ENCODE data around the gene SH3PXD2B. TPM values are rescaled to one million over a fixed set of nuclear protein-coding genes. Genes with fewer than 3 reads are reported as not detected.

Gene SH3PXD2B
- total and polyA plus RNA-seq, 10 of the 15 experiments (the other 5 are each of a cell fraction or from before 2014, with no cell fraction given) = 0.05 to 1.6 (median 0.57) TPM

DNA sequence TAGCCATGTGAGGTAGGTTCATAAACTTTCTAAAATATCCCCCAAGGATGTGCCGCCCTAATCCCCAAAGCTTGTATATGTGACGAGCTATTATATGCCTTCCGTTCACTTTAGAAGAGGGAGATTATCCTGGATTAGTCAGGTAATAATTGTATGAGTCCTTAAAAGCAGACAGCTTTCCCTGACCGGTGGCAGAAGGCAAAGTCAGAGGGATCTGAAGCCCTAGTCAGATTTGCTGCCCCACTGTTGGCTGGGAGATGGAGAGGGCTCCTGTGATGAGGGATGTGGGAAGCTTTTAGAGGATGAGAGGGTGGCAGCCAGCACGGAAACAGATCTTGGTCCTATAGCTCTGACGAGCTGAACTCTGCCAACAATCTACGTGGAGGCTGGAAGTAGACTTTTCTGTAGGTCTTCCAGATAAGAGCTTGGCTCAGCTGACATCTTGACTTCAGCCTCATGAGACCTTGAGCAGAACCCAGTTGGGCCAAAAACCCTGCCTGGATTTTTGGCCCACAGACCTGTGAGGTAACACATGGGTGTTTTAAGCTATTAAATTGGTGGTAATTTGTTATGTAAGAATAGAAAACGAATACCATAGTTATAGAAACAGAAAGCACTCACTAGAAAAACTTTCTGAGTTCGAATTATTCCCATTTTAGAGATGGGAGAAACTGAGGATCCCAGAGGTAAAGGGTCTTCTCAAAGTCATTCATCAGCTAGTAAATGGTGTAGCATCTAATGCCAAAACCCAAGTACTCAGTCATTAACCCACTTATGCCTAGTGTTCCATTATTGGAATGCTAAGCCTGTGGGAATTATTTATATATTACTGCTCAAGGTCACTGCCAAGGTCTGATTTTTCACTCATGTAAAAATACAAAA, 48.9 kb downstream of the SH3PXD2B start (continued):
- TF ChIP-seq, protein P1, sequence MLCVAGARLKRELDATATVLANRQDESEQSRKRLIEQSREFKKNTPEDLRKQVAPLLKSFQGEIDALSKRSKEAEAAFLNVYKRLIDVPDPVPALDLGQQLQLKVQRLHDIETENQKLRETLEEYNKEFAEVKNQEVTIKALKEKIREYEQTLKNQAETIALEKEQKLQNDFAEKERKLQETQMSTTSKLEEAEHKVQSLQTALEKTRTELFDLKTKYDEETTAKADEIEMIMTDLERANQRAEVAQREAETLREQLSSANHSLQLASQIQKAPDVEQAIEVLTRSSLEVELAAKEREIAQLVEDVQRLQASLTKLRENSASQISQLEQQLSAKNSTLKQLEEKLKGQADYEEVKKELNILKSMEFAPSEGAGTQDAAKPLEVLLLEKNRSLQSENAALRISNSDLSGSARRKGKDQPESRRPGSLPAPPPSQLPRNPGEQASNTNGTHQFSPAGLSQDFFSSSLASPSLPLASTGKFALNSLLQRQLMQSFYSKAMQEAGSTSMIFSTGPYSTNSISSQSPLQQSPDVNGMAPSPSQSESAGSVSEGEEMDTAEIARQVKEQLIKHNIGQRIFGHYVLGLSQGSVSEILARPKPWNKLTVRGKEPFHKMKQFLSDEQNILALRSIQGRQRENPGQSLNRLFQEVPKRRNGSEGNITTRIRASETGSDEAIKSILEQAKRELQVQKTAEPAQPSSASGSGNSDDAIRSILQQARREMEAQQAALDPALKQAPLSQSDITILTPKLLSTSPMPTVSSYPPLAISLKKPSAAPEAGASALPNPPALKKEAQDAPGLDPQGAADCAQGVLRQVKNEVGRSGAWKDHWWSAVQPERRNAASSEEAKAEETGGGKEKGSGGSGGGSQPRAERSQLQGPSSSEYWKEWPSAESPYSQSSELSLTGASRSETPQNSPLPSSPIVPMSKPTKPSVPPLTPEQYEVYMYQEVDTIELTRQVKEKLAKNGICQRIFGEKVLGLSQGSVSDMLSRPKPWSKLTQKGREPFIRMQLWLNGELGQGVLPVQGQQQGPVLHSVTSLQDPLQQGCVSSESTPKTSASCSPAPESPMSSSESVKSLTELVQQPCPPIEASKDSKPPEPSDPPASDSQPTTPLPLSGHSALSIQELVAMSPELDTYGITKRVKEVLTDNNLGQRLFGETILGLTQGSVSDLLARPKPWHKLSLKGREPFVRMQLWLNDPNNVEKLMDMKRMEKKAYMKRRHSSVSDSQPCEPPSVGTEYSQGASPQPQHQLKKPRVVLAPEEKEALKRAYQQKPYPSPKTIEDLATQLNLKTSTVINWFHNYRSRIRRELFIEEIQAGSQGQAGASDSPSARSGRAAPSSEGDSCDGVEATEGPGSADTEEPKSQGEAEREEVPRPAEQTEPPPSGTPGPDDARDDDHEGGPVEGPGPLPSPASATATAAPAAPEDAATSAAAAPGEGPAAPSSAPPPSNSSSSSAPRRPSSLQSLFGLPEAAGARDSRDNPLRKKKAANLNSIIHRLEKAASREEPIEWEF (IDR thresholded peaks at IDR 0.05; ENCODE audit: insufficient replicate concordance, low read depth, low read length) = no peak
- TF ChIP-seq BRCA1 (IDR thresholded peaks at IDR 0.05; ENCODE audit: low read depth, low read length) (no peak), BCL11A (IDR thresholded peaks at IDR 0.05; ENCODE audit: low read depth, low read length) (no peak), PML (IDR thresholded peaks at IDR 0.05; ENCODE audit: low read length) (no peak), EGR1 (IDR thresholded peaks at IDR 0.05; ENCODE audit: borderline replicate concordance in 1 of 2, low read depth in 2 of 2, low read length in 2 of 2) (no peak), ASH2L (IDR thresholded peaks at IDR 0.05; ENCODE audit: borderline replicate concordance, low read depth) (no peak), RFX5 (IDR thresholded peaks at IDR 0.05; ENCODE audit: low read depth, low read length) (no peak), E4F1 (IDR thresholded peaks at IDR 0.05; ENCODE audit: borderline replicate concordance, partially characterized antibody) (no peak), SREBF1 (IDR thresholded peaks at IDR 0.05; ENCODE audit: low read length) (no peak), LARP7 (IDR thresholded peaks at IDR 0.05) (no peak)
- TF ChIP-seq, protein P2, sequence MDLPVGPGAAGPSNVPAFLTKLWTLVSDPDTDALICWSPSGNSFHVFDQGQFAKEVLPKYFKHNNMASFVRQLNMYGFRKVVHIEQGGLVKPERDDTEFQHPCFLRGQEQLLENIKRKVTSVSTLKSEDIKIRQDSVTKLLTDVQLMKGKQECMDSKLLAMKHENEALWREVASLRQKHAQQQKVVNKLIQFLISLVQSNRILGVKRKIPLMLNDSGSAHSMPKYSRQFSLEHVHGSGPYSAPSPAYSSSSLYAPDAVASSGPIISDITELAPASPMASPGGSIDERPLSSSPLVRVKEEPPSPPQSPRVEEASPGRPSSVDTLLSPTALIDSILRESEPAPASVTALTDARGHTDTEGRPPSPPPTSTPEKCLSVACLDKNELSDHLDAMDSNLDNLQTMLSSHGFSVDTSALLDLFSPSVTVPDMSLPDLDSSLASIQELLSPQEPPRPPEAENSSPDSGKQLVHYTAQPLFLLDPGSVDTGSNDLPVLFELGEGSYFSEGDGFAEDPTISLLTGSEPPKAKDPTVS (IDR thresholded peaks at IDR 0.05; ENCODE audit: low read depth, low read length) = no peak

Data from GM12878 (cell line).